NCI-H1105 treated with DMSO at 0.1 percent for 48 hours (cell line): ENCODE measurements around the gene PTF1A.

Experiments used
- DNase-seq: peaks from one replicate; lab custom pipeline; 2025; lab: John Stamatoyannopoulos, UW

PTF1A gene, protein sequence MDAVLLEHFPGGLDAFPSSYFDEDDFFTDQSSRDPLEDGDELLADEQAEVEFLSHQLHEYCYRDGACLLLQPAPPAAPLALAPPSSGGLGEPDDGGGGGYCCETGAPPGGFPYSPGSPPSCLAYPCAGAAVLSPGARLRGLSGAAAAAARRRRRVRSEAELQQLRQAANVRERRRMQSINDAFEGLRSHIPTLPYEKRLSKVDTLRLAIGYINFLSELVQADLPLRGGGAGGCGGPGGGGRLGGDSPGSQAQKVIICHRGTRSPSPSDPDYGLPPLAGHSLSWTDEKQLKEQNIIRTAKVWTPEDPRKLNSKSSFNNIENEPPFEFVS

DNA sequence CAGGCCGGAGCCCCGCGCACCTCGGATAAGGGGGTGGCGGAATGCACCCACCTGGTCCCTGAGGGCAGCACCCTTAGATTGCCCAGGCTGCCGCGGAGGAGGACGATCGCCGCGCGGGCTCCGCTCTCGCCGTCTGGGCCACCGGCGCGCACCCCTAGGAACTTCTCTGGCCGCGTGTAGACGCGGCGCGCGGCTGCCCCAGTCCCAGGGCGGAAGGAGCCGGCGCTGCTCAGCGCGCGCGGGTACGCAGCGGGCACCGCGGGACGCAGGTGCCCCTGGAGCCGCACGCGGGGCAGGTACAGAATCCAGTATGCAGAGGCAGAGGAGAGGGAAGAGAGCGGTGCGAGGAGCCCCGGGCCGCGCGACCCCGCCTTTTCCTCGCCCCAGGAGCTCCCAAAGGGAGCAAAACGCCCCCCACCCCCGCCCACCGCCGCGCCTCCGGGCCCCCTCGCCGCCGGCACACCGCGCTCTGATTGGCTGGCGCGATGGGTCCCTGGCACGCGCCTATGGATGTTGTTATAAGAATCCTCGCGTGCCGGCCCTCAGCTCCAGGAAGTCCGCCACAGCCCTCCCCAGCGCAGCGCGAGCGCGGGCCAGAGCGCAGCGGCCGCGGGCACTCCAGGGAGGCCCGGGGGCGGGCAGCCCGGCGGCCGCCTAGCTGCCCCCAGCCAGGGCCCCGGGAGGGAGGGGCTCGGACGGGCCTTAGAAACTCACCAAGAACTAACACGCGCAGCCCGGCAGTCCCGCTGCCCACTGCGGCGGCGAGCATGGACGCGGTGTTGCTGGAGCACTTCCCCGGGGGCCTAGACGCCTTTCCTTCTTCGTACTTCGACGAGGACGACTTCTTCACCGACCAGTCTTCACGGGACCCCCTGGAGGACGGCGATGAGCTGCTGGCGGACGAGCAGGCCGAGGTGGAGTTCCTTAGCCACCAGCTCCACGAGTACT, at the start of gene PTF1A:
PTF1A (plus strand) TSS at position 549 of the 948 bp plus-strand sequence; CDS start at position 768, 219 bp downstream.
- DNase-seq = peak; percentile 35

DNA sequence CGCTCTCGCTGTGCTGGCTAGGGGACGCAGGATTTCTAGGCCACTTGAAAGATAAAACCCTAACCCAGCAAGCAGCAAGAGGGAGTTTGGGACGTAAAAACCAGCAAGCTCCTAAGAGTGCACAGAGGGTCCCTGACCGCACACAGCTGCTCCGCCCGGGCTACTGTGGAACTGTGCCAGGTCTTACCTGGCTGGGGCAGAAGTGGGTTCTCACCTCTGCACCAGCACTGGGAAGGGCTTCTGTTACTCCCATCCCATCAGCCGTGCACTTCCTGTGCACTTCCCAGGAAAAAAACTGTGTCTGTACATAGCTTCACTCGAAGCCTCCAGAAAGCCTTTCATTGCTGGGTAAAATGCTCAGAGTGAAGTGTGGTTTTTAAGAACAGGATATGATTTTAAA, 45.9 kb upstream of the PTF1A start:
- DNase-seq = peak; percentile 38

DNA sequence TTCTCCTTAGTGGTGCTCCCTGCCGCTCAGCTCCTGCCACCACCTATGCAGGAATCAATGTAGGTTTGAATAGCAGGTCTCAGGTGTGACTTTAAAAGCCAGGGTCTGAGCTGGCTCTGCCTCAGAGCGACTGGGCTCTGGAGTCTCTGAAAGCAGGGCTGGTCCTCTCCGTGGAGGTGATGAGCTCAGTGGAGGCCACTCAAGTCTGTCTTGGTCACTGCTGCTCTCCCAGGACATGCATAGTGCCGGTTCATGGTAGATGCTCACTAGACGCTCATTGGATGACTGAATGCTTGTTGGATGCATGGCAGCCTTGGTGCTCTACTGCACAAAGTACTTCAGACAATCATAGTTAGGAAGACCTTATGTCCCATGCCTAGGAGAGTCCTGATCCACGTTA, 45.1 kb upstream of the PTF1A start:
- no peak for DNase-seq

DNA sequence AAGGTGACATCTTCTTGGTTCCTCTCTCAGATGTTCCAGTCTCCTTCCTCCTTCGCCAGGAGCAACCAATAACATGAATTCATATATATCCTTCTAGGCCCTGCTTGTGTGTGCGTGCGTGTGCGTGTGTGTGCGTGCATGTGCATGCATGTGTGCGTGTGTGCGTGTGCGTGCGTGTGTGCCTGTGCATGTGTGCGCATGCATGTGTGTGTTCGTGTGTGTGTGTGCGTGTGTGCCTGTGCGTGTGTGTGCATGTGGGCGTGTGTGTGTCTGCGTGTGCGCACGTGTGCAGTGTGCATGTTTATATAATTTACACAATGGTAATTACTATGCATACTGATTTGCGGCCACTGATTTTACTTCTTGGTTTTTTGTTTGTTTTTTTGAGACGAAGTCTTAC, 43.9 kb upstream of the PTF1A start:
- DNase-seq = no peak

DNA sequence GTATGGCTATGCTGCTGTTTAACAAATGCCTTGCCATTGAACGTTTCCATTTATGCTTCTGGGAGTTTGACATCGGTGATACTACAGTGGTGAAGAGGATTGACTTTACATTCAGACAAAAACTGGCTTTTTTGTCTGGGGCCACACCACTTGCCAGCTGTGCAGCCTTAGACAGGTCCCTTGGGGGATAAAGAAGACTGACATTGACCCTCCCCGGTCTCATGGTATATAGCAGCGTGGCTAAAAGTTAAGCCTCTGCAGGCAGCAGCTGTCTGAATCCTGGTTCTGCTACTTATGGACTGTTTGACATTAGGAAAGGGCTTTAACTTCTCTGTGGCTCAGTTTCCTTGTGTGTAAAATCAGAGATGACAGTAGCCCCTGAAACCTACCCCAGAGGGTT, 42.0 kb upstream of the PTF1A start:
- no peak for DNase-seq

DNA sequence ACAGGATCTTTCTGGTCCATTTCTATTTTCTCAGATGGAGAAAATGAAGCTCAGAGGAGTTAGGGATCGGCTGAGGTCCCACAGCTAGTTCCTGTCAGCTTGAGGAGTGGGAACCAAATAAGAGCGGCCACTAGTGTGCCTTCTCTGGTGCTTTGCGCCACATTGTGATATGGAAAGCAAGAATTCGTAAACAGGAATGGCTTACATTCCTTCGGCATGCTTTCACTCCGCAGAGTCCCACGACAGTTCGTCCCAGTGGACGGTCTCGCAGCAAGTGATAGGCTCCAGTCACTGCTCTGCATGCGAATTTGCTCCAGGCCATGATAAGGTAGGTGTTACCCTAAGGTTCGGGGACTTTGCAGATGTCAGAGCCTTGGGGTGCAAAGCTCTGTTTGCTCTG, 41.5 kb upstream of the PTF1A start:
- no peak for DNase-seq

DNA sequence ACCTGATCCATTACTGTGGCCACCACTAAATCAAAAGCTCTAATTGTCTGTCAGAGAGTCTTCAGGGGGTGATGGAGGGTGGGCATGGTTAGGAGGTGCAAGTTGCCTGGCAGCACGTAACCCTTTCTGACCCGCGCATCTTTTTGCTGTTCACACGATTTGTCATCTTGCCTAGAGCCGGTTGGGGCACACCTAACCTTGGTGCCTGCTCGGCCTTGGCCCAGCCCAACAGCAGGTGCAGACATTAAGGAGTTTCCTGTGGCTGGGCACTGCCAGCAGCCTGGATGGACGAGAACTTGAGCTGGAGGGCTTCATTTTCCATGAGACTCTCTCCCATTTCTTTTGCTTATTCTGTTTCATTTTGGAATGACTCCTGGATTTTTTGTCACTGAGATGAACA, 41.0 kb upstream of the PTF1A start:
- DNase-seq = no peak

DNA sequence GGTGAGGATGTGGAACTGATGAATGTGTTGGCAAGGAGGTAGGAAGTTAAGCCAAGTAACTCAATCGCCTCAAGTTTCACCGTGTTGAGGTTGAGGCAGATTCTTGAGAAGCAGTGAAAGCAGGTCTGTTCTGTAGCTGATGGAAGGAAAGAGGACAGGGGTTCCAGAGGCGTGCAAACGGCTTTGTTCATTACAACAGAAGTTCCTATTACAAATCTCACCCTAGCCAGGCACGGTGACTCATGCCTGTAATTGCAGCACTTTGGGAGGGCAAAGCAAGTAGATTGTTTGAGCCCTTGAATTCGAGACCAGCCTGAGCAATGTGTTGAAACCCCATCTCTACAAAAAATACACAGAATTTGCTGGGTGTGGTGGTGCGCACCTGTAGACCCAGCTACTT, 36.9 kb upstream of the PTF1A start:
- no peak for DNase-seq

DNA sequence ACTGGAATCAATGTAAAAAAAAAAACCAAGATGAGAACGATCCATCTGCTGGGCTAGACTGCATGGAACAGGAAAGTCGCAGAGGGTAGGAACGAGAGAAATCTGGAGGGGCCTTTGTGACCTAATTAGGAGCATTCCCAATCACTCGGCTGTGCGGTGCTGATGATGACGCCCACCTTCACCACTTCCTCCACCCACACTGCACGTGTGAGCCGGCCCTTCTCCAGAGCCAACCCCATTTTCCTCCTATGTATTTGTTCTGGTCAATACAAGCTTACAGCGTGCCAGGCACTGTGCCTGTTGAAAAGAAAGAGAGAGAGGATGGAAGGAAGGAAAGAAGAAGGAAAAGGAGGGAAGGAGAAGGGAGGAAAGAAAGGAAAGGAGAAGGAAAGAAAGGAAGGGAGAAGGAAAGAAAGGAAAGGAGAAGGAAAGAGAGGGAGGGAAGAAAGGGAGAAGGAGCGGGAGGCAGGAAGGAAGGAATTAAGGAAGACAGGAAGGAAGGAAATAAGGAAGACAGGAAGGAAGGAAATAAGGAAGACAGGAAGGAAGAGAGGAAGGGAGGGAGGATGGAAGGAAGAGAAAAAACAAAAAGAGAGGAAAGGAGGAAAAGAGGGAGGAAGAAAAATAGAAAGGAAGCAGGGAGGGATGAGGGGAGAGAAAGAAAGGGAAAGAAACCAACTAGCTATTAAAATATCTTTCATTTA, 35.5 kb upstream of the PTF1A start:
- DNase-seq = no peak

DNA sequence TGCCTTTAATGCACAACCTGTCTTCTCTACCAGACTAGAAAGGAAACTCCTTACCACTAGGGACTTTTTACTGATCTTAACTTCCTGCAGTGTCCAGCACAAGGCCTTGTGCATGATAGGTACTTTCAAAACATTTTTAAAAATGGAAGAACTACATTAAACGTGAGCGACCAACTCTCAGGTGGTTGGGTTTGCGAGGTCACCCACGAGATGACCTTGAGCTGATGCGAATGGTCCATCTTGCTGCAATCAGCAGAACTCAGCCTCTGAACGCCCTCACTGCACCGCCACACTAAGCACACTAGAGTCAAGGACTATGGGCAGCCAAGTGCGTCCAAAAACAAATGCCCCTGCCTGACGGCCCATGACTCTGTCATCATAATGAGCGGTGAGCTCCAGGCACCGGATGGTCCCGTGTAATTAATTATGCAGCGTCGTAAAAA, 34.9 kb upstream of the PTF1A start:
- no peak for DNase-seq

DNA sequence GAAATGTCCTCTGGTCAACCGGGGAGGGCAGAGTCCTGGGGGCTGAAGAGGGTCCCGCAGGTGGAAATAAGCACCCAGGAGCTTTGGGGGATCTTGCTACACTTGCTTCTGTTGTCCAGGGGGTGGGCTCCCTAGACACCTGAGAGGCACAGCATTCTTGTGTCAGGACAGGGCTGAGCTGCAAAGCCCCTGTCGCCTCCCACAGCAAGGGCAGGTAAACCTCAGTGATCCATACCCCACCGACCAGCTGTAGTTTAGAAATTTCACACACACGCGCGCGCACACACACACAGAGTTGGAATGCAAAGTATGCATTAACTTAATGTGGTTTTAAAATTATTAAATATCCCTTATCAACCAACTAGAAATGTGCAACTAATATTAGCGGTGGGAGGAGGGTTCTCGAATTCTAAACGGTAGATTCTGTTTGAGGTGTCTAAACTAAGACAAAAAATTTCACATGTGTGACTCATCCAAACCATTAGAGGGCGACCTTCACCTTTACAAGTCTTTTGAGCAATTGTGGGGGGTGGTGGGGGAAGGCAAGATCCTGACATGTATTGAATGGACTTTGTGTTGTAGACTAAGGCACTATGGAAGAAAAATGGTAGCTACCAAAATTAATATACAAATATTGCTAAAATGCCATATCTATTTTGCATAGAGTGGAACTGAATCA, 34.3 kb upstream of the PTF1A start:
- DNase-seq = peak; percentile 54

DNA sequence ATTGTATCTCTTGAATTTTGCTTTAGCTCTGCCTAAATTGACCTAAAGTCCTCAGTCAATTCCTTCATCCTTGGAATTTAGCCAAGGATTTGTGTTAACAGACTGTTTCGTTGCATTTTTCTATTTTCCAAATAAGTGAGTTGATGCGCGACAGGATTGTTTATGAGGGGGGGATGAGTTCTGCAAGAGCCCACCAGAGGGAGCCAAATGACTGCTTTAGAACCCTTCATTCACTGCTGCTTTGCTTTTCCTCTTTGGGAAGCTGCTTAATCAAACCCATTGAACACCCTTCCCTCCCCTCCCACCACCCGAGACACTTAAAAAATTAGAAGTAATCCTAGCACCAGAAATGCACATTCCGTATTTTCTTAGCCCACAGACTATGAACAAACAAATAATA, 33.7 kb upstream of the PTF1A start:
- peak; percentile 64 for DNase-seq

DNA sequence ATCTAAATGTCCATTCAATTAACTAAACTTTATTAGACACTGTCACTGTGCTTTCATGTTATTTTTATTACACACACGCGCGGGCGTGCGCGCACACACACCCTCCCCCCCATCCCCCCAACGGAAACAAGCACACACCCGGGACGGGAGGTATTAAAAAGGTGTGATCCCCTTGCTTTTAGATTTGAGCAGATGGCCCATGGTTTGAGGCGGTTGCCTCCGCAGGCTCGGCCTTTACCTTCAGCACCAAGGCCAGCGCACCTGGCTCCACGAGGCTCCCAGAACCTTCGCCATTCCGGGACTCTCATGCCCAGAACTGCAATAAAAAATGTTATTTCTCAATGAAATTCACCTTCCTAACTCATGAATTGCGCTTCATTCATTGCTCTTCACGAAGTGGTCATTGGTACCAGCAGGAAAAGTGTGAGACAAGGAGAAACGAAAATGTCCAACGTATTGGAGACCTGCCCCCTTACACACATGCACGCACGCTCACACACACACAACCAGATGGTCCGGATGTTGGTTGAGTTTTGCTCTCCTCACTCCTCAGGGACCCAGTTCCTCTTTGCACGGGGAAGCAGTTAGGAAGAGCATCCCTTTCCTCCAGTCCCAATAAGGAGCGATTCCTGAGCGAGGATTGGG, 20.8 kb upstream of the PTF1A start:
- DNase-seq = no peak

DNA sequence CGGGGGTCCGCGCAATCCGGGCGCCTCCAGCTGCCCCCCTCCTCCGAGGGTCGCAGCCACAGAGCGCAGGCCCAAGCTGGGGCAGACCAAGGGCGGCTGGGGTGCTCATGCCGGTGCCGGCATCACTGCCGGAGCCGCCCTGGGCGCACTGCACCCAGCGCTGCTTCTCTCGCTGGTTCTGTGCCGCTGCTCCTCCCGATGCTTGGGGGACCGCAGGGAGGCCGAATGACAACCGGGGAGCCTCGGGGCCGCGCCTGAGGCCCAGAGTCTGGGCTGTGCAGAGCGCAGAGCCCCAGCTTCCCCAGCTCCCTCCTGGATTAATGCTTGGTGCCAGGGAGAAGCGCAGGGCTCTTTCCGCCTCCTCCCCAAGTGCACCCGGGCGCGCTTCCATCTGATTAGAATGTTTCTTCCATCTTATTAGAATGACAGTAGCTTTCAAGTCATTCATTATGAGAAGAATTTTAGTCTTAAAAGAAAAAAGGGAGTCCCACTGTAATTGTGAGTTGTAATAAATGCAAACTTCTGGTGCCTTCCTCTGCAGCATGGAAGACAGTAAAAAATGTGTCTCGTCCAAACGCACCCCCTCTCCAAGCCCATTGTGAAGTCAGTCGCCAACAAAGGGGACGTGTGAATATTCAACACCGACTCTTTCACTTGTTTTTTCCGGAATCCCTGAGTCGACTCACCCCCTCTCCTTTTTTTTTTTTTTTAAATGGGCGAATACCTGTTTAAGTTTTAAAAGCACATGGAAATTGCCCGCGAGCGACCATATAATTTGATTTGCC, 19.5 kb upstream of the PTF1A start:
- DNase-seq = peak; percentile 26

DNA sequence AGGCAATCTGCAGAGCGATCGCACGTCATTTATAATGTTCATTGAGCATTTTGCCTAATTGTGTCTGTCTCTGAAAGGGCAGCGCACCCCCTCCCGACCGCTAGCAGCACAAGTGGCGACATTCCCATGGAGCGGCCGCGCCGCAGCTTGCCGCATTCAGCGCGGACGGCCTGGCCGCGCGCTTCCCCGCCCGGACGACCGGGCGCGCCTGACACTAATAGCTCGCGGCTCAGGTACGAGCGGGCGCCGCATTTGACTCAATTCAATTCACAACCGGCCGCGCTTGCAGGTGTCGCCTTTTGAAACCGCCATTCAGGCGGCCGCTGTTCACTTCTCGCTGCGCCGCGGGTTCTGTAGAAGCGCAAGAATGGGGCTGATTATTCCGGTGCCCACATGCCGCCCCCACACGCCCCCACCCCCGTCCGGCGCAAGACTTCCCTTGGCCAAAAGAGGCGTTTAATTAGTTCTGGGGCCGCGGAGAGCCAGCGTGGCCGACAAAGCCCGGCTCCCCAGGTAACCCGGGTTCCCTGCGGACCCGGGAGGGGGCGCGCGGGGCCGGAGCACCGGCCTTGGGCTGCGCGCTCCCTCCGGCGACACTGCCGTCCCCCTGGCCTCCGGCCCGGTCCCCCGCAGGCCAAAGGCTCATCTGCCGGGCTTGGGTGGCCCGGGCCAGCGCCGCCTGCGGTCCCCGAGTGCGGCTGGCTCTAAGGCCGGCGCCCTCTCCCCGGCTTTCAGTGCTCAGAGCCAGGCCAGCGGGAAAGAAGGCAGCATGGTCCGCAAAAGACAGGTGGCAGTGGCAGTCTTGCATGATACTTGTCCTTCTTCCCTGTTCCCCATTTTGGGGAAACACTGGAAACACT, 18.7 kb upstream of the PTF1A start:
- peak; percentile 54 for DNase-seq

DNA sequence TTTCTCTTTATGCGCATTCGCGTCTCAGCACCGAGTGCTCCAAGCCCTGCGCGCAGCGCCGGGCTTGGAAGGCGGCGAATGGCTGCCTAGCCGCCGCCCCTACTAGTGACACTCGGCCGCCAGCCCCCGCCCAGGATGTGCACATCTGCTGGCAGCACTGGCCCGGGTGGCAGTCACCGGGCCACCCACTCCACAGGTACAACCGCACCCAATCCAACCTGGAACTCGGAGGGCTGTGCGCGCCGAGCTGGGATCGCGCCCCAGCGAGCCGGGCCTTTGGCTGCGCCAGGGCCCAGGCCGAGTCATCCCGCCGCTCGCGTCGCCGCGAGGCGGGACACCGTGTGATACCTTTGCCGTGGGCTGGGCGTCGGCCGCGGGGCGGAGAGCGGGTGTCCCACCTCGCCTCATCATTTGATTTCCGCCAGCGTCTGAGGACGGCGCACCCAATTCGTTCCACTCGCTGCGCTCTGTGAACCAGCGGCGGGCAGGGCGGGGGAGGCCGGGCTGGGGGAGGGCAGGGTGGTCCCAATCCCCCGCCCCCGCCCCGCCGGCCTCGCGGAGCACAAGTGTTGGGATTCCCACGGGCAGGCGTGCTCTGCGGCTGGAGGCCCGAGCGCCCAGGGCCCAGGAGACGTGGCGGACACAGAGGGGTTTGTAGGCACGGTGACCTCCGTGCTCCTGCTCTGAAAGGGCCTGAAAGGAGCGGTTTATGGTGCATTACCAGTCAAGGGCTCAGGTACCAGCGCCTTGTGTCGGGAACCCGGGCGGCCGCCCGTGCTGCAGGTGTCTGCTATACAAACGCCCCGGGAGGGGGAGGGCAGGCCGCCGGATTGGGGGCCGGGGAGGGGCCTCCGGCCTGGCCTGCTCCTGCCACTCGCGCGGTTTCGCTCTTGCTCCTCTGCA, 17.8 kb upstream of the PTF1A start:
- DNase-seq = no peak

DNA sequence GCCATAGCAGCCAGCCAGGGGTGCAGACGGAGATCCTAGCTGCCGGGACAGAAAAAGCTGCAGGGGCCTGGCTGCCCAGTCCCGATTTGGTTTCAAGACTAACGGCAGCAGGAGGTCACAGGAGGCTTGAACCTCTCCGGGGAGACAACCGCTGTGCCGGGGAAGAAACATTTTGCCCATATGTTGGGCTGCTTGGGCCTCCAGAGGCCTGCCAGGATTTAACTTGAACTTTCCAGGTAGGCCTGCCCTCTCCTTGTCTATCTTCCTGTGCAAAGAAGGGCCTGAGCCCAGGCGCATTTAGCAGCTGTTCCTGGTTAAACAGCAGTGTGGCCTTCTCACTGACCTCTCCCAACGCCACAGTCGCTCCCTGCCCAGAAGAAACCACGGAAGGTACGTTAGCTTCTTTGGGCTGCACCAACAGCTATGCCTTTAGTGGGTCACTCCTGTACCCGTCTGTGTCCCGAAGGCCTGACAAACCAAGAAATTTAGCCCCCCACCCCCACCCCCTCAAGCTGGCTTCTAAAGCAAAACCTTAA, 17.1 kb upstream of the PTF1A start:
- no peak for DNase-seq

DNA sequence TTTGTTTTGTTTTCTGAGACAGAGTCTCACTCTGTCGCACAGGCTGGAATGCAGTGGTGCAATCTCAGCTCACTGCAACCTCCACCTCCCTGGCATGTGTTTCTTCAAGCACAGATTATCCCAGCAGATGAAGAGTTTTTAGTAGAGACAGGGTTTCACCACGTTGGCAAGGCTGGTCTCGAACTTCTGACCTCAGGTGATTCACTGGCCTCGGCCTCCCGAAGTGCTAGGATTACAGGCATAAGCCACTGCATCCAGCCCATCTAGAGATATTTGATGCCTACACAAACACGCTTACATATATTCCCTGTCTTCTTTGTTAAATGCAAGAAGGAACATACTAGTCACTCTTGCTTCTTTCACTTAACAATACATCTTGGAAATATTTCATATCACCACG, 5.9 kb upstream of the PTF1A start:
- DNase-seq = no peak
